Activated naive CD4-positive, alpha-beta T cell treated with anti-CD3 and anti-CD28 coated beads, Interleukin-2, amount 50 U/mL, for 24 hours (primary cell): ENCODE results near the gene SLC35E3.
A peak's percentile ranks its signal among the peaks of the same experiment; 100 is the strongest.
"Not testable (repeated sequence)": the region's sequence is repeated elsewhere in the genome, so short reads cannot be mapped to it uniquely, and the experiment has no call there.

Experiments
- H3K27ac Mint-ChIP-seq: one replicate; pipeline ENCODE4 v1.8.0; 2021; ENCODE audit warnings: mild to moderate bottlenecking, mixed read lengths
- H3K27me3 Mint-ChIP-seq: one replicate; pipeline ENCODE4 v1.8.0; 2021; ENCODE audit warnings: mixed read lengths
- H3K36me3 Mint-ChIP-seq: one replicate; pipeline ENCODE4 v1.8.0; 2021; ENCODE audit warnings: mixed read lengths
- H3K4me1 Mint-ChIP-seq: one replicate; pipeline ENCODE4 v1.8.0; 2021; ENCODE audit warnings: mixed read lengths
- H3K4me3 Mint-ChIP-seq: one replicate; pipeline ENCODE4 v1.8.0; 2021; ENCODE audit warnings: mild to moderate bottlenecking, mixed read lengths
- H3K9me3 Mint-ChIP-seq: one replicate; pipeline ENCODE4 v1.8.0; 2021; ENCODE audit warnings: mixed read lengths

The SLC35E3 gene

GRCh38 chr12:68801124-68801523, 55.1 kb downstream of the SLC35E3 start:
- not testable (repeated sequence) for H3K4me1 Mint-ChIP-seq, H3K27ac Mint-ChIP-seq, H3K4me3 Mint-ChIP-seq, H3K27me3 Mint-ChIP-seq, H3K9me3 Mint-ChIP-seq, H3K36me3 Mint-ChIP-seq

DNA sequence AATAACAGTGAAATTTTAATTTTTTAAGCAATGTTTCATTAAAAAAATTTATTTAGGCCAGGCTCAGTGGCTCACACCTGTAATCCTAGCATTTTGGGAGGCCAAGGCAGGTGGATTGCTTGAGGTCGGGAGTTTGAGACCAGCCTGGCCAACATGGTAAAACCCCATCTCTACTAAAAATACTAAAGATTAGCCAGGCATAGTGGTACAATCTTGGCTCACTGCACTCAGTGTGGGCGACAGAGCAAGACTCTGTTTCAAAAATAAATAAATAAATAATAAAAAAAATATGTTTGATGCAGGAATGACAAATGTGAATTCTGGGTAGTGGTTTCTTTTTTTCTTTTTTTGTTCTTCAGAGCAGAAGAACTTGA, 56.4 kb downstream of the SLC35E3 start:
- H3K27me3 Mint-ChIP-seq, H3K9me3 Mint-ChIP-seq, H3K27ac Mint-ChIP-seq, H3K4me3 Mint-ChIP-seq, H3K4me1 Mint-ChIP-seq, H3K36me3 Mint-ChIP-seq: not testable (repeated sequence)

DNA sequence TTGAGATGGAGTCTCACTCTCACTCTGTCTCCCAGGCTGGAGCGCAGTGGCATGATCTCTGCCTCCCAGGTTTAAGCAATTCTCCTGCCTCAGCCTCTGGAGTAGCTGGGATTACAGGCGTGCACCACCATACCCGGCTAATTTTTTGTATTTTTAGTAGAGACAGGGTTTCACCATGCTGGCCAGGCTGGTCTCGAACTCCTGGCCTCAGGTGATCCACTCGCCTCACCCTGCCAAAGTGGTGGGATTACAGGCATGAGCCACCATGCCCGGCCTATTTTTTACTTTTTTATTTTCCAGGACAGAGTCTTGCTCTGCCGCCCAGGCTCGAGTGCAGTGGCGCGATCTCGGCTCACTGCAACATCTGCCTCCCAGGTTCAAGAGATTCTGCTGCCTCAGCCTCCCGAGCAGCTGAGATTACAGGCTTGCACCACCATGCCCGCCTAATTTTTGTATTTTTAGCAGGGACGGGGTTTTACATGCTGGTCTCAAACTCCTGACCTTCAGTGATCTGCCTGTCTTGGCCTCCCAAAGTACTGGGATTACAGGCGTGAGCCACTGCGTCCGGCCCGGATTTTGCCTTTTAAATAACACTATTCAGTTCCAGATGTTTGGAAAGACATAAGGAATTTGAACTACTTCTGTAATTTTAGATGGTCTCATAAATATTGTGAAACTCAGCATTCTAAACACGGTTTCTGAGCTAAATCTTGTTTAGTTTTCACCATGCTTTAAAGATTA, 57.1 kb downstream of the SLC35E3 start:
- not testable (repeated sequence) for H3K4me3 Mint-ChIP-seq, H3K27me3 Mint-ChIP-seq, H3K9me3 Mint-ChIP-seq, H3K4me1 Mint-ChIP-seq, H3K36me3 Mint-ChIP-seq, H3K27ac Mint-ChIP-seq

DNA sequence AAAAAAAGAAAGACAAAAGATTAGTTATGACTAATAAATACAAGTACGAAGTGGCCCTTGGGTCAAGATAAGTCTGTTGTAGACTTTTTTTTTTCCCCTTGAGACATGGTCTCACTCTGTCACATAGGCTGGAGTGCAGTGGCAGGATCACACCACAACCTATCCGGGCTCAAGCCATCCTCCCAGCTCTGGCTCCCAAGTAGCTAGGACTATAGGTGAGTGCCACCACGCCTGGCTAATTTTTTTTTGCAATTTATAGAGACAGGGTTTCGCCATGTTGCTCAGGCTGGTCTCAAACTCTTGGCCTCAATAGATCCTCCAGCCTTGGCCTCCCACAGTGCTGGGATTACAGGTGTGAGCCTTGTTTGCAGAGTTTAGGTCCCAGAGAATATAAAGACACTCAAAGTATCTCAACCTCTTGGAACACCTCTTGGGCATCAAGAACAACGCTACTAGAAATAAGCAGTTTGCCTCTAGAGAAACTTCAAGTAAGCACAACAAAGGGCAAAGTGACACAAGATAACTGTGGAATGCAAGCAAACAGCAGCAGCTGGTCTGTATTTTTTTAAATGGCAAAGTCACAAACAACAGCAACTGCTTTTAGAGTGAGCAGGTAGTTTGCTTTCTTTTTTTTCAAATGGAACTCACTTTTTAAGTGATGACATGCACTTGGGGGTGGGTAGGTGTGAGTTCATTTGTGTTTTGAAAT, 58.1 kb downstream of the SLC35E3 start:
- Mint-ChIP-seq H3K27ac (no peak overlapping the region), H3K4me1 (peaks cover 12% of the 10 kb centered on the region), H3K9me3 (no peaks in the 10 kb centered on the region), H3K4me3 (no peak overlapping the region), H3K36me3 (peaks cover 2% of the 10 kb centered on the region), H3K27me3 (no peaks in the 10 kb centered on the region)

DNA sequence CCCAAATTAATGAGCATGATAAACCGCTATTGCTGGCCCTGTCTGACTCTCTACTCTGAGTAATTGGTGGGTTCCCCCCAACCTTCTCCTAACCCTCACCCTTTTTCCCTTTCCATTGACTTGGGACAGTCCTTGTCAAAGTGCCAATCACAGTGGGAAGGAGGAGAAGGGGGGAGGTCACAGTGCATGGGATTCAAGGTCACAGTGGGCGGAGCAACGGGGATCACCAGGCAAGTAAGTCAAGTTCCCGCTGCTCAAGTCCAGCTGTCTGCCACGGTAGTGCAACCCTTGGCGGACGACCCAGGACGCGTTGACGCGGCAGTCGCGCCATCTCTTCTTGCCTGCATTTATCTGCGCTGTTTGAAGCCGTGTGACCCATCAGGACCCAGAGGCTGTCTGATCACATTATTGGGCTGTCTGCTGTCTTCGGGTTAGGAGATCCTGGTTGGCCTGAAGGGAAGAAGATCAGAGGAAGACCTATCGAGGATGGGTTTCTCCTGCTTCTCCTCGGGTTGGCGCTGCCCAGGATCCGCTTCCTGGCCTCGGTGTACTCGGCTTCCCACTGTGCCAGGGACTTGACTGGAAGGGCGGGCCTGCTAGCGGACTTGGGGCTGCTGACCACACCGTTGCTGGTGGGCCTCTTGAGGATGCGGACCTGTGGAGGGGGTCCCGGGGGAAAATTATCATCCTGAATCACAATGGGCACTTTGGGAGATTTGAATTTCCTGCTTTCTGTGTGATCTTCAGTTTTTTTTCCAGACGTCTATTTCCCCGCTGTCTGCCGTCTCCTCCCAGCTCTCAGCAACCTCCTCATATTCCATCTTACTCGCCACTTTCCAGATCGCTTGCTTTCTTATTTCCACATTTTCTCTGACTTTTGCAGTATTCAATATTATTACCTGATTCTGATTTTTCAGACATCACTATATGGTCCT, 58.9 kb downstream of the SLC35E3 start:
- no peak overlapping the region for H3K27ac Mint-ChIP-seq
- no peaks in the 10 kb centered on the region for H3K9me3 Mint-ChIP-seq
- no peaks in the 10 kb centered on the region for H3K27me3 Mint-ChIP-seq
- peaks cover 19% of the 10 kb centered on the region for H3K4me1 Mint-ChIP-seq
- no peak overlapping the region for H3K4me3 Mint-ChIP-seq
- peaks cover 10% of the 10 kb centered on the region for H3K36me3 Mint-ChIP-seq

GRCh38 chr12:68805592-68806120, 59.7 kb downstream of the SLC35E3 start:
- Mint-ChIP-seq H3K4me3 (no peak overlapping the region), H3K27ac (no peak overlapping the region), H3K27me3 (no peaks in the 10 kb centered on the region), H3K9me3 (no peaks in the 10 kb centered on the region), H3K4me1 (peaks cover 21% of the 10 kb centered on the region), H3K36me3 (peaks cover 10% of the 10 kb centered on the region)

DNA sequence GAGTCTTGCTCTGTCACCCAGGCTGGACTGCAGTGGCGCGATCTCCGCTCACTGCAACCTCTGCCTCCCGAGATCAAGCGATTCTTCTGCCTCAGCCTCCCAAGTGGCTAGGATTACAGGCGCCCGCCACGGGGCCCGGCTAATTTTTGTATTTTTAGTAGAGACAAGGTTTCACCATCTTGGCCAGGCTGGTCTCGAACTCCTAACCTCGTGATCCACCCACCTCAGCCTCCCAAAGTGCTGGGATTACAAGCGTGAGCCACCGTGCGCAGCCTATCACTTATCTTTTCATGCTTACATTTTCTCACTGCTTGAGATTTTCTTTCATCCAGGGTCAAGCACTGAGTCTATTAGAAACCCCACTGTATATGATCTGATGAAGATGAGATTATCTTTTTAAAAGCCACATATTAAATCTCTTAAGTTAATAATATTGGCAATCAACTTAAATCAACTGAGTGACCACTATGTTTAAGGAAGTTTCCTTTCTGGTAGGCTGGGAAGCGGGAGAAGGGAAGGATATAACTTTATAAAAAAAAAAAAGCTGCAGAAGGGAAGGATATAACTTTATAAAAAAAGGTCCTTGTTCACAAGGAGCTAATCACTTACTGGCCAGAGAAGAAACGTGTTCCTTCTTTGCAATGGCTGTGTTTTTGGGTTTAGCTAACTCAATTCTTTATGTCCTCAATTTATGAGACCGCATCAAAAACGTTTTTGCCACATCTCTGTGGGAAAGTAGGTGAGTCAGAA, 60.7 kb downstream of the SLC35E3 start:
- Mint-ChIP-seq H3K36me3 (peaks cover 17% of the 10 kb centered on the region), H3K27me3 (no peaks in the 10 kb centered on the region), H3K4me3 (peak overlapping the region; percentile 98), H3K27ac (peak overlapping the region; percentile 51), H3K4me1 (peaks cover 30% of the 10 kb centered on the region), H3K9me3 (no peaks in the 10 kb centered on the region)

GRCh38 chr12:68807274-68807575, 61.2 kb downstream of the SLC35E3 start:
- H3K27me3 Mint-ChIP-seq, H3K9me3 Mint-ChIP-seq: not testable (repeated sequence)
- H3K27ac Mint-ChIP-seq: peak overlapping the region; percentile 88
- peaks cover 18% of the 10 kb centered on the region for H3K36me3 Mint-ChIP-seq
- peak overlapping the region; percentile 98 for H3K4me3 Mint-ChIP-seq
- H3K4me1 Mint-ChIP-seq: peaks cover 33% of the 10 kb centered on the region

GRCh38 chr12:68807576-68808387, 61.8 kb downstream of the SLC35E3 start, which contains the start of gene MDM2:
MDM2 (plus strand) TSS chr12:68808177; CDS start chr12:68808478, 301 bp downstream.
- H3K9me3 Mint-ChIP-seq: no peaks in the 10 kb centered on the region
- peak within 1 kb of the TSS; percentile 98 for H3K27ac Mint-ChIP-seq
- peaks cover 39% of the 10 kb centered on the region for H3K4me1 Mint-ChIP-seq
- no peaks in the 10 kb centered on the region for H3K27me3 Mint-ChIP-seq
- peaks cover 18% of the 10 kb centered on the region for H3K36me3 Mint-ChIP-seq
- peak within 1 kb of the TSS; percentile 98 for H3K4me3 Mint-ChIP-seq

DNA sequence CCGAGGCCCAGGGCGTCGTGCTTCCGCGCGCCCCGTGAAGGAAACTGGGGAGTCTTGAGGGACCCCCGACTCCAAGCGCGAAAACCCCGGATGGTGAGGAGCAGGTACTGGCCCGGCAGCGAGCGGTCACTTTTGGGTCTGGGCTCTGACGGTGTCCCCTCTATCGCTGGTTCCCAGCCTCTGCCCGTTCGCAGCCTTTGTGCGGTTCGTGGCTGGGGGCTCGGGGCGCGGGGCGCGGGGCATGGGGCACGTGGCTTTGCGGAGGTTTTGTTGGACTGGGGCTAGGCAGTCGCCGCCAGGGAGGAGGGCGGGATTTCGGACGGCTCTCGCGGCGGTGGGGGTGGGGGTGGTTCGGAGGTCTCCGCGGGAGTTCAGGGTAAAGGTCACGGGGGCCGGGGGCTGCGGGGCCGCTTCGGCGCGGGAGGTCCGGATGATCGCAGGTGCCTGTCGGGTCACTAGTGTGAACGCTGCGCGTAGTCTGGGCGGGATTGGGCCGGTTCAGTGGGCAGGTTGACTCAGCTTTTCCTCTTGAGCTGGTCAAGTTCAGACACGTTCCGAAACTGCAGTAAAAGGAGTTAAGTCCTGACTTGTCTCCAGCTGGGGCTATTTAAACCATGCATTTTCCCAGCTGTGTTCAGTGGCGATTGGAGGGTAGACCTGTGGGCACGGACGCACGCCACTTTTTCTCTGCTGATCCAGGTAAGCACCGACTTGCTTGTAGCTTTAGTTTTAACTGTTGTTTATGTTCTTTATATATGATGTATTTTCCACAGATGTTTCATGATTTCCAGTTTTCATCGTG, 62.6 kb downstream of the SLC35E3 start:
- peak overlapping the region; percentile 98 for H3K27ac Mint-ChIP-seq
- H3K9me3 Mint-ChIP-seq: no peaks in the 10 kb centered on the region
- H3K4me1 Mint-ChIP-seq: peaks cover 46% of the 10 kb centered on the region
- no peaks in the 10 kb centered on the region for H3K27me3 Mint-ChIP-seq
- H3K36me3 Mint-ChIP-seq: peaks cover 23% of the 10 kb centered on the region
- H3K4me3 Mint-ChIP-seq: peak overlapping the region; percentile 98

- Mint-ChIP-seq H3K4me1 (peaks cover 51% of the 10 kb centered on the region), H3K4me3 (peak overlapping the region; percentile 98)
Measured at GRCh38 chr12:68809190-68810026, 63.4 kb downstream of the SLC35E3 start.

DNA sequence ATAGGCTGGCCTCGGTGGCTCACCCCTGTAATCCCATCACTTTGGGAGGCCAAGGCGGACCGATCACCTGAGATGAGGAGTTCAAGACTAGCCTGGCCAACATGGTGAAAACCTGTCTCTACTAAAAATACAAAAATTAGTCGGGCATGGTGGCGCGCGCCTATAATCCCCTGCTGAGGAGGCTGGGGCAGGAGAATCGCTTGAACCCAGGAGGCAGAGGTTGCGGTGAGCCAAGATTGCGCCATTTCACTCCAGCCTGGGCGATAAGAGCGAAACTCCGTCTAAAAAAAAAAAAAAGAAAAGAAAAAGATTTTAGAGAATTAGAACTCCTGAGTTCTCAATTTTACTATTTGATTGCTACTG, 64.0 kb downstream of the SLC35E3 start:
- Mint-ChIP-seq H3K4me3 (peak overlapping the region; percentile 98), H3K36me3 (peaks cover 28% of the 10 kb centered on the region), H3K4me1 (peaks cover 57% of the 10 kb centered on the region)
- H3K9me3 Mint-ChIP-seq, H3K27ac Mint-ChIP-seq, H3K27me3 Mint-ChIP-seq: not testable (repeated sequence)

More at GRCh38 chr12:68809190-68810026, 63.4 kb downstream of the SLC35E3 start:
- Mint-ChIP-seq H3K9me3 (no peaks in the 10 kb centered on the region), H3K27ac (peak overlapping the region; percentile 98), H3K27me3 (no peaks in the 10 kb centered on the region), H3K36me3 (peaks cover 26% of the 10 kb centered on the region)

- Mint-ChIP-seq H3K4me3 (peak overlapping the region; percentile 79), H3K4me1 (peaks cover 71% of the 10 kb centered on the region), H3K27ac (peak overlapping the region; percentile 12), H3K36me3 (peaks cover 32% of the 10 kb centered on the region)
- not testable (repeated sequence) for H3K27me3 Mint-ChIP-seq, H3K9me3 Mint-ChIP-seq
Measured at GRCh38 chr12:68811573-68811972, 65.6 kb downstream of the SLC35E3 start.
